ENCODE results near the gene EYA4.

EYA4 gene

DNA sequence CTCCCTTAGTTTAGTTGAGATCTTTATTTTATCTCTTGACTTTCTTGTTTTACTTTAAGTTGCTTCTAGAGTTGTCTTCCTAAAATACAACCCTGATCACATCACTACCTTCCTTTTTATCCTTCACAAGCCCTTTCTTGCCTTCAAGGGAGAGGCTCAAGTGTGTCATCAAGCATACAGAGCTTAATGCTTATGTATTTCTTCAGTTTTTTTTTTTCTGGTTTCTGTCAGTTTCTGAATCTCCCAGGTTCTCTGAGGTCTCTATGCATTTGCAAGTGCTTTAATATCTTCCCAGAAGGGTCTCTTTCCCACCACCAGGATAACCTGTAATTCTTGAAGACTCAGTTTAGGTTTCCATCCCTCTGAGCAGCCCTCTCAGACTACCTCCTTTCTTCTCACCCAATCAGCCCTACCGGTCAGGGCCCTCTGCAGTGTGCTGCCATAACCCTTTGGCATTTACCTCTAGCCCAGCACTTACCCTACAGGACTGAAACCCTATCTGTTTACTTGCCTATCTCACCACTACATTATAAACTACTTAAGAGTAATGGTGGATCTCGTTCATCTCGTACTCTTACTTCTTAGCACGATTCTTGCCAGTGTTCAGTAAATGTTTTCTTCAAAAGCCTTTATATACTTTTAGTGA lies 36.9 kb downstream of the EYA4 start:
- in situ Hi-C loops (cut with MboI; ENCODE audit: low sequenced_read_pairs) = no loop called here

DNA sequence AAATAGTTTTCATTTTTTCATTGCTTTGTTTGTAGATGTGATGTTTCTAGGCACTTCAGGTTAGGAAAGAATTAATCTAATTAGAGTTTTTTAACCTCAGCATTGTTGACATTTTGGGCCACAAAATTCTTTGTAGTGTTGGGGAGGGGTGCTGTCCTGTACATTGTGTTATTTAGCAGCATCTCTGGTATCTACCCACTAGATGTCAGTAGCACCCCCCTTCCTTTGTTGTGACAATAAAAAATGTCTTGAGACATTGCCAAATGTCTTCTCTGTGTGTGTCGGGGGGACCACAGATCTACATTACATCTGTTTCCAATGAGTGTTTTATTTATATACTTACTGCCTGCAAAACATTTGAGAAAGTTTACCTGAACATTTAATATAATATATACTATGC lies 45.6 kb downstream of the EYA4 start:
- in situ Hi-C loops (cut with MboI; ENCODE audit: low sequenced_read_pairs) = no loop called here

DNA sequence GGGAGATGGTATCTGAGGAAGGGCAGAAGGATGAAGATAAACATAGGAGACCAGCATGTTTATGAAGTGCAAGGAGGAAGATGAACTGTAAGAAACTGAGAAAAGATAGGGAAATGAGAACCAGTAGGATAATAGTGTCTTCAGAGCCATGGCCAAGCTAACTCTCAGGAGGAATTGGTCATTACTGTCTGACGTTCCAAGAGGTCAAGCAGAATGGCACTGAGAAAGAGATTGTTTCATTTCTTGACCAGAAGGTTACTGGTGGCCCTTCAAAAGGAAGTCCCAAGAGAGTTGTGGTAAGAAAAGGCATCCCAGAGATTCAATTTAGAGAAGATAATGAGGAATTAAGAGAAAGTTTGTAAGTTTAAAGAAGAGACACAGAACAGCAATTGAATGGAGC lies 47.5 kb downstream of the EYA4 start:
- in situ Hi-C loops (cut with MboI; ENCODE audit: low sequenced_read_pairs) = no loop called here

DNA sequence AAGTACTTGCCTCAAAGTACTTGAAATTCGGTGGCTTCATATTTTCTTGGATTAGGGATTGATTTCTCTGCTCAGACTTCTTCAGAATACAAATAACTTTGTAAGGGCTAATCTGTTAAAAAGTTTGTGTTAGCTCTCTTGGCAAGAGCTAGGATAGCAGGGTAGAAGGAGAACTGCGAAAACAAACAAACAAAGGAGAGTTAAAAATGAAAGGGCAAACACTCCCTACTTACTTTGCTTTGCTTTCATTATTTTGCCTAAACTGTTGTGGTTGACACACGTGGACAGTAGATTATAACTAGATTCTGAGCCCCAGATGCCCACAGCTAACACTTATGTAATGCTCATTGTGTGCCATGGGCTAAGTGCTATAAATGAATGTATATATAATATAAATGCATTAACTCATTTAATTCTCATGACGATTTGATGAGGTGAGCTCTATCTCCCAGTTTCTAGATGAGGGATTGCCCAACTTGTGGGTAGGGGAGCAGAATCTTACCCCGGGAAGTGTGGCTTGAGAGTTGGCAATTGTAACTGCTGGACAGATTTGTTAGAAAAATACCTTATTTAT lies 48.7 kb downstream of the EYA4 start:
- in situ Hi-C loops (cut with MboI; ENCODE audit: low sequenced_read_pairs) = no loop called here

DNA sequence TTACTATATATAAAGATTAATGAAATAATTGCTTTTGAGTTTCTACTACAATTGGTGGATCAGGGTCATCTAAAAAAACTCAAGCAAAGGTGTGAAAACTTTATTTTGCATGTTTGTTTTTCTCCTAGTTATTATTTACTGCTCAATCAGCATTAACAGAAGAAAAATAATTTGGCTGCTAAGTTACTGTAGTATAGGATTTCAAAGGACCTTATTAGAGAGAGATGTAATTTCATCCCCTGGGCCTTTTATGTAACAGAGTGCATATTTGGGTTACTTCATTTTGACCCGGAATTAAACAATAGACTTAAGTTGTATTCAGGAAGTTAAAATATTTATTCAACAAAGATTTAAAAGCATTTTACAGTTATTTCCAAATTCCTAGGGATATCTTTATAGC lies 49.8 kb downstream of the EYA4 start:
- in situ Hi-C loops (cut with MboI; ENCODE audit: low sequenced_read_pairs) = no loop called here

DNA sequence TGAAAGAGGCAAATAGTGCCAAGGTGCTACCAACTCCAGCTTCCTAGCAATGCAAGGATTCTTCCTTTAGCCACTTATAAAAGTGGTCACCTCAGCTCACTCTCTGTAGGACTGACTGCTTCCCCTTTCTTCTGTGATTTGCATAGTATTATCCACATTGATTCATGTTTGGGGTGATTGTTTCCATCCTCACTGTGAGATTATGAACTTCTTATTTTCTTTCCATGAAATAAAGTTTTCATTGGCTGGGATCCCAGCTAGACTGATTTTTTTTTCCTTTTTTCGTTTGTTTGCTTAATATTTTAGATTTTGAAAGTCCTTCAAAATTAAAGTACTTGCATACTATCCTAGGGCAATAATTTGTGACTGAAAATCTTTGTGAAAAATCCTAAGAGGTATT lies 50.5 kb downstream of the EYA4 start:
- in situ Hi-C loops (cut with MboI; ENCODE audit: low sequenced_read_pairs) = no loop called here

DNA sequence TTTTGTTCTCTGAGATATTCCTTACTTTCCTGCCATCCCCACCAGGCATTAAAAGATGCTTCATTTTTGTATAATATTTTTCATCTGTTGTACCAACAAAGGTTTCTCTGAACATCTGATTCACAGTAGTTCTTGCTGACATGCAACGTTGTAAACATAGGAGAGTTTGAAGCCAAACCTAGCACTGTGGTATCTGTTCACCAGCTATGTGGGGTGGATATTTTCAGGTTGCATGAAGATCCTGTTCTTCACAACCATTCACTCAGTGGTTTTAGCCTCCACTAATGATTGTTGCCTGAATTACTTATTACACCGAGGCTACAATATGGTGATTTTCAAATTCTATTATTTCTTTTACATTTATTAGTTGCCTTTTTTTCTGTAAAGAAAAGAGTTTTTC lies 56.5 kb downstream of the EYA4 start:
- in situ Hi-C loops (cut with MboI; ENCODE audit: low sequenced_read_pairs) = no loop called here

DNA sequence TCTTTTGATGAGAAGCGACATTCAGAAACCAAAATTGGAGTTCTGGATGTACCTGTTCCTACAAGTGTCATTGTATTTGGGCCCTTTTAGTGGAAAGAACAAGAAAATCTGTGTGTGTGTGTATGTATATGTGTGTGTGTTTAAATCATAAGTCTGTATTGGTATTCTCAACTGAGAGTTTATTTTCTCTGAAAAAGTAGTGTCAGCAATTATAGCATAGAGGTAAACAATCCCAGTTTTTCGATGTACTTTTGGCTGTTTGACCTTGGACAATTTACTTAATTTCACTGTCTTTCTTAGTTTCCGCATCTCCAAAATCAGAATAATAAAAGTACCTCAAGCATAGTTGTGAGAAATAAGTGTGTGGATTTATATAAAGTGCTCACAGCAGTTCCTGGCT lies 57.2 kb downstream of the EYA4 start:
- in situ Hi-C loops (cut with MboI; ENCODE audit: low sequenced_read_pairs) = no loop called here

DNA sequence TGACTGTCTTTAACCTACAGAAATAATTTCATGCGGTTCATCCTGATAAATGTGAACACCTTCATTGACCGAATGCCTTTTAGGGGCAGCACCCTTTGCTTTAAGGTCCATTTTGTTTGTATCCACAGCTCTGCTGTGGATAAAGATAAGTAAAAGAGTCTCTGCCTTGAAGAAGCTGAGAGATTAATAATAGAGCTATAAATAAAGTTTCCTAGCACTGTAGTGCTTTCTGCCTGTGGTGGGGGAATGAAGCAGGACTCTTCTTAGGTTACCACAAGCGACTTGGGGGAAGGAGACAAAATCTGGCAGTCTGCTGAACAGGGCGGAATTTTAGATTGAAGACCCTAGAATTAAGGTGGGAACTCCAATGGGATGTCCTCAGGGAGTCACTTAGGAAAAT lies 57.6 kb downstream of the EYA4 start:
- in situ Hi-C loops (cut with MboI; ENCODE audit: low sequenced_read_pairs) = no loop called here

DNA sequence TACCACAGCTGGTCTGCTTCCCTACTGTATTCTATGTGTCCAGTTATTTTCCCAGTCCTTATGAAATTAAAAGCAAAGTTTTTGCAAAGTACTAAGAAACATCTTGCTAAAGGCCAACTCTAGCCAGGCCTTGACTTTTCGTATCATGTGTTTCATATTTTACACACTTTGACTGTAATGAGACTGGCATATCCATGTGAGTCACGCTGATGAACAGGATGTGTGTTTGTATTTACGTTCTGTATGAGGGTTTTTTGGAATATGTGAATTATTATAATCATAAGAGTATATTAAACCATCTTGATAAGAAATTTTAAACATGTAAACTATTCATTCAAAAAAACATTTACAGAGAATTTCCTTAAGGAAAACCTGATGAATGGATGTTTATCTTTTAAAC lies 59.7 kb downstream of the EYA4 start:
- in situ Hi-C loops (cut with MboI; ENCODE audit: low sequenced_read_pairs) = no loop called here

DNA sequence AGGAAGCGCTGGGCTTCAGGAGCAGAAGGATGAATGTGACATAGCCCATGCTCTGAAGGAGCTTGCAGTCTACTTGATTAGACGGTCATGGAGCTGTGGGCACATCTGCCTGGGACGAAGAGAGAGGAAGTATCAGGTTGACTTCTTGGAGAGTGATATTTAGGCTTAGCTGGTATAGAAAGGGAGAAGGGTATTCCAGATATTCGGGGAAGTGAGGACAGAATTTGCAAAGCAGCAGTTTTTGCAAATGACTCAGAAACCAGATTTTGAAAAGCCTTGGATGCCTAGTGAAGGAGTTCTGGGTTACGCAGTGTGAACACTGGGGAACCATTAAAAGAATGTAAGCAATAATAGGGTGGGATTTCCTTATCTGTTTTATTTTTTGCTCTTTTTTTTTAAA lies 60.7 kb downstream of the EYA4 start:
- in situ Hi-C loops (cut with MboI; ENCODE audit: low sequenced_read_pairs) = no loop called here

DNA sequence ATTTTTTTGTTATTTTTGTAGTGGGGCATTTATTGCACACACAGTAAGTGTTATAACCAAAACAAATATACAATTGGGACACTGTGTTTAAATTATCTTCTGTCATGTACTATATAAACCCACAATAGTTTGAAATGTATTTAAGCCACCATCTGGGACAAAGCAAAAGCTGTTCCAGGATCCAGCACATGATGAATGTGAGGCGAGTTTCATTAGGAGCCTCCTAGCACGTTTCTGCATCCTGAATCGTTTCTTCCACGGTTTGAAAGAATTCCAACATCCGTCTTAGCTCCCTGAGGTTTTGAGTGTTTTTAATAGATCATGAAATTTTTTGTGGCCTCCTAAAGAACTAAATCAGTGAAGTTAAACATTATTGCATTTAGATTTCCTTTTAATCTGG lies 65.8 kb downstream of the EYA4 start:
- in situ Hi-C loops (cut with MboI; ENCODE audit: low sequenced_read_pairs) = no loop called here

DNA sequence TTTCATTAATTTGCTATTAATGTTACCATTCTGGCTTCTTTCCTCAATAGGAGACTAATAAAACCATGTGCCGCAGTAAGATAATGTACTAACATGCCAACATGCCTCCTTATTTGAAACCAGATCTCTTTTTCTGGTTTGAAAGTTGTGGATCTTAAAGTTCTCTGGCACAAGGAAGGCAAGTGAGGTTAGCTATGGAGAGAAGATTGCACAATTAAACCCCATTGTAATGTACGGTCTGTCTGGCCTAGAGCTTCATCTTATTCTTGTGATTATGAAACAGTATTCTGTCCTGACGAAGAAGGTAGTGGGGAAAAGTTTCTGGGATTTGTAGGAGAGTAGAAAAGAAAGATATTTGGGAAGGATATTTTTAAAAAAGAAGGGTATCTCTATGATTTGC lies 68.4 kb downstream of the EYA4 start:
- in situ Hi-C loops (cut with MboI; ENCODE audit: low sequenced_read_pairs) = no loop called here

DNA sequence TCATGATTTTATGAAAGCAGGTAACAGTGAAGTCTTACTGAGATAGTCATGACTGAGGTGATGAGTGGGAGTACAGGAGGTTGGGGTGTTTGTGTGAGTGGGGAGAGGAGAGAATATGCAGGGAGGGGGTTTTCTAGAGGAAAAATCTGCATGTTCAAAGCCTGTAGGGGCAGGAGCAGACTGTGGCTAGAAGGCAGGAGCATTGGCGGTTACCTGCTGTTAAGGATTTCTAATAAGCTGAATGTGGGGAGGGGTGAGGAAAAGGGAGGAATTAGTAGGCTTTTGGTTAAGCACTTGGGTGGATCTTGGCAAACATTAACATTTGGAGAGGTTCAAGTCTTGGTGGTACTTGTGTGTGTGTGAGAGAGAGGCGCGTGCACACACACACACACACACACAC lies 70.8 kb downstream of the EYA4 start:
- in situ Hi-C loops (cut with MboI; ENCODE audit: low sequenced_read_pairs) = no loop called here

DNA sequence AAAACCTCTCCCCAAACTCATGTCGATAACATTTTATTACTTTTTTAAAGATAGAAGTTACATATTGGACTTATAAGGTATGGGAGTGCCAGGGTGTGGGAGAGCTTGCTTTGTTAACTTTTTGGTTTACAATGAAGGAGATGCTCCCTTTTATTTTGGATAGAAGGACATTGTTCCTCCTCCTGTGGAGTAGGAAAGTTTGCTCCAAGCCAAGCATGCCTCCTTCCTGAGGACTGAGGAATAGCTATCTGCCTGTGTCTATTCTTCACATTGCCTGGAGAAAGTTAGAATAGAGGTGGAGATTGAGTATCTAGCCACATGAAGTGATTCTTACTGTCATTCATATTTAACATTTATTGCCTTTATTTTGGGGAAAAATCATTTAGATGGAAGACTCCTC lies 71.9 kb downstream of the EYA4 start:
- in situ Hi-C loops (cut with MboI; ENCODE audit: low sequenced_read_pairs) = no loop called here

DNA sequence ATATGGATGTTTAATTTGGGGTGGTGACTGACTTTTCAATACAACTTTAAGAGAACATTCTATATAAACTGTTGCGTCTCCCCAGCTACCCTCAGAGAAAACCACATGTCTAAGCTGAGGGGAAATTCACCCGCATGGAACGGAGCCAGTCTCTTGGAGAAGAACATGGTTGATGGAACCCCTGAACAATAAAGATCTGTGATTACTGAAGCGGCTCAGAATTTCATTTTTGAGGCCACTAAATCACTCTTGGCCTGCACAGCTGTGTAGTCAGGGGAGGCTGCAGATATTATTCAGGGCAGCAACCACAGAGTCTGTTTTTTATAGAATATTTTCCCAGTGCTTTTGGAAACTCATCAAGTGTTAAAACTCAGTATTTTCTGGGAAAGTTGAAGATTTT lies 73.8 kb downstream of the EYA4 start:
- in situ Hi-C loops (cut with MboI; ENCODE audit: low sequenced_read_pairs) = no loop called here

DNA sequence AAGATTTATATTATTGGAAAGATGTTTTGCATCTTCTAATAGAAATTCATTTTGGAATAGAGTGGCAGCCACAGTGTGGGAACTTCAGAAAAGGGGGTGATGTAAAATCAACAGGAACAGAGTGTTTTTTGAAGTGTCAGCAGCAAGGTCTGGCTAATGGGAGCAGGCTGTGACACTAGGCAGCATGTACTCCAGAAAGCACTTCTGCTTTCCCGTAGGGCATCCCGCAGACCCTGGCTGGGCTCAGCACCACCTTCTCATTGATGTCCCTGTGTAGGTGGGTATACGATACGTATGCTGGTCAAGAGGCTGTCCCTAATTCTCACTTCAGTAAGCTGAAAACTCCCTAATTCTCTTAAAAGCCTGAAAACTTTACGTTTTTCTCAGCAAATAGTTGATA lies 74.7 kb downstream of the EYA4 start:
- in situ Hi-C loops (cut with MboI; ENCODE audit: low sequenced_read_pairs) = no loop called here

DNA sequence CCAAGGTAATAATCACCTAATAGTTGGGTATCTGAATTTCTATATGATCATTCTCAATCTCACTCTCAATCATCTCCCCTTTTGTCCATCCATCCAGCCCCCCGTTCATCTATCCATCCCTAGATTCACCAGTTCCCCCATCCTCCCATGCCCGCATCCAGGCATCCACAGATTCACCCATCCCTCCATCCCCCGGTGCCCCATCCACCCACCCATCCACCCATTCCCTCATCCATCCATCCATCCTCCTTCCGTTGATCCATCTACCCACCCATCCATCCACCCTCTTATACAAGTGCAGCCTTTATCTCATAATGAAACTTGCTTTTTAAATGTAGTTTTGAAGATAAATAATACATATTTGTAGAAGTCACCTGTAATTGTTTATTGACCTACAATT lies 76.5 kb downstream of the EYA4 start:
- in situ Hi-C loops (cut with MboI; ENCODE audit: low sequenced_read_pairs) = no loop called here

DNA sequence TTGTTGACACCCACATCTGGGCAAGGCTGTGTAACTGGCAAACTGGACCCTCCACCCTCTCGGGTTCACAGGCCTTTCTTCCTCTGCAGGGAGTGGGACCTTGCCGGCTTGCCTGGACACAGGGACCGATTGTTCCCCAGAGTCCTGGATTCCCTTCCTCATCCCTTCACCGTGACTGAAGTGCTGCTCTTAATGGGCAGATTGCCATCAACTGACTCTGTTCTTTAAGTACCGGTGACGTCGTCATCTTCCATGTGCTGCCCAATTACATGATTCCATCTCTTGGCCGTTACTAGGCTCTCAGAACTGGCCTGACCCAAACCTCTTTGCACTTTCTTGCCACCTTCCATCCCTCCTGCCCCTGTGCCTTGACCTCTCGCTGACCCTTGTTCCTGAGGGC lies 85.4 kb downstream of the EYA4 start:
- in situ Hi-C loops (cut with MboI; ENCODE audit: low sequenced_read_pairs) = no loop called here

DNA sequence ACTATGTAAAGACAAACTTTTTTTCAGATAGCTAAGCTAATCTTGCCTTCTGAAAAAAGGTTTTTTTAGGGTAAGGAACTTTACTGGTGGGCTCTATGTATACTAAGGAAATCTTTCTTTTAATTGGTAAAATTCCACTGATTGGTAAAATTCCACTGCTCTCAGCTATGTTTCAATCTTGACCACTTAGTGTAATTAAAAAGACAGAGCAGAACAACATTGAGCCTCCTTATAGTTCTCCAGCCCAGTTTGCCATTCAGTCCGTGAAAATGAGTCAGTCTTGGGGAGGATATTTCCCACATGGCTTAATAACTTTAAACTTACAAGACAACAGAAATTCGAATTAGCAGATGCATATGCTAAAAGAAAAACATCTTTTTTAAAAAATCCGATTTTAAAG lies 92.7 kb downstream of the EYA4 start:
- in situ Hi-C loops (cut with MboI; ENCODE audit: low sequenced_read_pairs) = no loop called here

DNA sequence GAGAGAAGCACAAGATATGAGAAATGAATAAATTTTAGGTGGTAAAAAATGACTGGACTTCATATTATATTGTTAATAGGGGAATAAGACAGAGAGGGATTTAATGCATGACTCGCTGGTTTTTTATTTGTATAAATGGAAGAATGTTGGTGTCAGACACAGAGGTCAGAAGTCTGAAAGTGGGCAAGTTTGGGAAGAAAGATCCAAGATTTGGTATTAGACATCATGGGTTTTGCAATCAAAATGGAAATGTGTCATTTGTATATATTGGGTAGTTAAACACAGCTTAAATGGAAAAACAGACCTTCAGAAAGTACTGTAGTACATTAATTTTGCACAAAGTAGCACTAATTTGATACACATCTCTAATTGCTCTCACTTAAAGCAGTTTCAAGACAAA lies 96.2 kb downstream of the EYA4 start:
- in situ Hi-C loops (cut with MboI; ENCODE audit: low sequenced_read_pairs) = no loop called here

DNA sequence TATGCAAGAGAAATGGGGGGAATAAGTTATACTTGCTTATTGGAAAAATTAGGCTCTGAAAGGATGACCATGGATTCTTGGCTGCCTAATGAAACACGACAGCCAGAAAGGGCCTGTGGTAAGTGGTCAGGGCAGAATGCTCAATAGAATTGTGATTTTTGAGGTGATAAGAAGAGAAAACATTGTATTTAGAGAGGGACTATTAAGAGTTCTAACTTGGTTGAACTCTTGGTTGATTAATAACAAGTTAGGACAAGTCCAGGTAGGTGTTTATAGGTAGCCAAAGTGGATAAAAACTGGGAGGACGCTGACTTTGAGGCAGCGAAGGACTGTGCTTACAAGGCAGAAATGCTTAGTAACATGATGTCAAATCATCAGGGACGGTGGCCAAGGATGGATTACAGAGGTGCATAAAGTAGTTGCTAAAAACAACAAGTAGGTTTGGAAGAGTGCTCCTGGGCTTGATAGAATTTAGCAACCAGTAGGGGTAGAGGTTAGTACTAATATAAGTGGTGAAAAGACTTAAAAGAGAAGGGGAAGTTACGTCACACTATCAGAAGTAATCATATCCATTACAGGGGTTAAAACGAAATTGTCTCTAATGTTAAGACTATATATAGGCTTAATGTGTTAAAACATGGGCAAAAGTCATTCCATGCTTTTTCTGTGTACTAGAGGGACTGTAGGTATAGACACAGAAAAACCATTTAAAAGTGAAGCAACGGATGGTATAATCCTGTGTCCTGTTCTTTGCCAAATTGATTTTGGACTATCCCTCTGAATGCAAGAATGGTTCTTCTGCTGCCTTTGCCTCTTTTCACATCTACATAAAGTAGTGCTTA lies 98.6 kb downstream of the EYA4 start:
- in situ Hi-C loops (cut with MboI; ENCODE audit: low sequenced_read_pairs) = no loop called here

All from HL-60/S4 (cell line).